Measurements from ENCODE around the gene RWDD1. TPM values are rescaled to one million over a fixed set of nuclear protein-coding genes. Genes with fewer than 3 reads are reported as not detected.

Gene RWDD1
- total and polyA plus RNA-seq, 2 donors (not counting 1 experiment from before 2014, with no cell fraction given), result 18.0 to 22.4 TPM

DNA sequence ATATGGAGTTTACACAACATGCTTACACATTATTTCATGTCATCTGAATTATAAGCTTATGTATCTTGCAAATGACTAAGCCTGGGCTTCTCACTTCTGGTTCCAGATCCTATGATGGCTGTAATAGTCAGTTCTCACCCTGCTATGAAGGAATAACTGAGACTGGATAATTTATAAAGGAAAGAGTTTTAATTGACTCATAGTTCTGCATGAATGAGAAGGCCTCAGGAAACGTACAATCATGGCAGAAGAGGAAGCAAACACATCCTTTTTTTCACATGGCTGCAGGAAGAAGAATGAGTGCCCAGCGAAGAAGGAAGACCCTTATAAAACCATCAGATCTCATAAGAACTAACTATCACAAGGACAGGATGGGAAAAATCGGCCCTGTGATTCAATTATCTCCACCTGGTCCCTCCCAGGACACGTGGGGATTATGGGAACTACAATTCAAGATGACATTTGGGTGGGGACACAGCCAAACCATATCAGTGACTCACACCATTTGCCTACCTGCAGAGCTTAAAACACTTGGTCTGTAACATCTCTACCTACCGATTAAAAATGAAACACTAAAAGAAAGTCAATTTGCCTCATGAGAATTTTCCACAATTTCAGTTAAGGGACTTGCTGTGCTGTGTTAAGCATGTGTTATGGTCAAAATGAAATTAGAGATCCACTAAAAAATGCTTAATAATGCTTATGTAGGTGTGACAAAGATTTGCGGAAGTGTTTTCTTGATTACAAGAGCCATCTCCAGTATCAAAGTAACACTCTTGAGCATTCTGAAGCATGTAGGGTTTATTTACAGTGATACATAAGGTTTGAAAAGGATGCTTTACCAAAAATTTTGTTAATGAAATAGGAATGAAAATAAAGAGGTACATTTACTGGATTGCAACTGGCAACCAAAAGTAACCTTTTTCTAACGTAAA lies 2.2 kb upstream of the RWDD1 start:
- ChIA-PET CTCF (interaction anchor here (1.7 kb wide), 1 partner anchor 281 kb away, joined by 5 read pairs; no protein-coding TSS in a partner anchor), POLR2A (no interaction called here)
- no peaks in the 10 kb centered on the region for H4K20me1 ChIP-seq (ENCODE audit: control insufficient read depth, insufficient read depth, low read length, poor library complexity, severe bottlenecking)
- H3K27ac ChIP-seq (ENCODE audit: low read length in 2 of 2), result no peak overlapping the region
- no peak for ATAC-seq (ENCODE audit: low read depth)
- peak overlapping the region; percentile 0 for H3K27ac Mint-ChIP-seq
- H3K79me2 ChIP-seq (ENCODE audit: control insufficient read depth, insufficient read depth, low read length), result peaks cover 27% of the 10 kb centered on the region
- no peaks in the 10 kb centered on the region for H3K9me3 Mint-ChIP-seq (ENCODE audit: insufficient read depth)
- peaks cover 41% of the 10 kb centered on the region for H3K4me1 Mint-ChIP-seq
- H3K4me1 ChIP-seq (ENCODE audit: control insufficient read depth in 2 of 2, insufficient read depth in 2 of 2, low read length in 2 of 2), result peaks cover 29 to 30% of the 10 kb centered on the region in 2 donors
- no peak overlapping the region for H2AFZ ChIP-seq (ENCODE audit: insufficient read depth, low read depth, low read length, poor library complexity, severe bottlenecking)
- peaks cover 0 to 14% (median 7%) of the 10 kb centered on the region in 4 experiments for H3K27me3 ChIP-seq (replicated peaks in 1 of 4; ENCODE audit: control extremely low read depth in 1 of 4, control insufficient read depth in 3 of 4, insufficient read depth in 4 of 4, low read length in 3 of 4)
- no peak overlapping the region for H3K4me3 Mint-ChIP-seq
- no peak overlapping the region for H3K4me2 ChIP-seq (replicated peaks; ENCODE audit: low read depth, low read length, poor library complexity, severe bottlenecking)
- intact Hi-C loops (cut with micrococcal nuclease), result loop anchor here (10.0 kb wide), 1 partner anchor 554 kb away; no protein-coding TSS in a partner anchor
- no peaks in the 10 kb centered on the region for H3K9me3 ChIP-seq (ENCODE audit: control extremely low read depth in 1 of 3, control insufficient read depth in 2 of 3, insufficient read depth in 1 of 3, low read length in 2 of 3)
- TF ChIP-seq, protein P1, sequence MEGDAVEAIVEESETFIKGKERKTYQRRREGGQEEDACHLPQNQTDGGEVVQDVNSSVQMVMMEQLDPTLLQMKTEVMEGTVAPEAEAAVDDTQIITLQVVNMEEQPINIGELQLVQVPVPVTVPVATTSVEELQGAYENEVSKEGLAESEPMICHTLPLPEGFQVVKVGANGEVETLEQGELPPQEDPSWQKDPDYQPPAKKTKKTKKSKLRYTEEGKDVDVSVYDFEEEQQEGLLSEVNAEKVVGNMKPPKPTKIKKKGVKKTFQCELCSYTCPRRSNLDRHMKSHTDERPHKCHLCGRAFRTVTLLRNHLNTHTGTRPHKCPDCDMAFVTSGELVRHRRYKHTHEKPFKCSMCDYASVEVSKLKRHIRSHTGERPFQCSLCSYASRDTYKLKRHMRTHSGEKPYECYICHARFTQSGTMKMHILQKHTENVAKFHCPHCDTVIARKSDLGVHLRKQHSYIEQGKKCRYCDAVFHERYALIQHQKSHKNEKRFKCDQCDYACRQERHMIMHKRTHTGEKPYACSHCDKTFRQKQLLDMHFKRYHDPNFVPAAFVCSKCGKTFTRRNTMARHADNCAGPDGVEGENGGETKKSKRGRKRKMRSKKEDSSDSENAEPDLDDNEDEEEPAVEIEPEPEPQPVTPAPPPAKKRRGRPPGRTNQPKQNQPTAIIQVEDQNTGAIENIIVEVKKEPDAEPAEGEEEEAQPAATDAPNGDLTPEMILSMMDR (IDR thresholded peaks at IDR 0.05), result no peak
- TF ChIP-seq EZH2 (IDR thresholded peaks at IDR 0.05; ENCODE audit: borderline replicate concordance, insufficient read depth, low read depth, low read length, poor library complexity, severe bottlenecking), result no peak
- H3K9ac ChIP-seq (ENCODE audit: low read length), result no peak overlapping the region
- H3K4me3 ChIP-seq (ENCODE audit: control extremely low read depth in 1 of 5, extremely low read depth in 1 of 5, insufficient read depth in 1 of 5, low read depth in 2 of 5, low read length in 4 of 5), result no peak overlapping the region
- no peaks in the 10 kb centered on the region for H3K36me3 ChIP-seq (replicated peaks in 1 of 2; ENCODE audit: control extremely low read depth in 1 of 2, control insufficient read depth in 1 of 2, extremely low read depth in 1 of 2, insufficient read depth in 2 of 2, low read length in 1 of 2)
- H3K27me3 Mint-ChIP-seq, result peaks cover 7% of the 10 kb centered on the region
- DNase-seq, result no peak
- WGBS (ENCODE audit: insufficient coverage), result 0% methylated on average over 2 of the region's 7 CpGs

DNA sequence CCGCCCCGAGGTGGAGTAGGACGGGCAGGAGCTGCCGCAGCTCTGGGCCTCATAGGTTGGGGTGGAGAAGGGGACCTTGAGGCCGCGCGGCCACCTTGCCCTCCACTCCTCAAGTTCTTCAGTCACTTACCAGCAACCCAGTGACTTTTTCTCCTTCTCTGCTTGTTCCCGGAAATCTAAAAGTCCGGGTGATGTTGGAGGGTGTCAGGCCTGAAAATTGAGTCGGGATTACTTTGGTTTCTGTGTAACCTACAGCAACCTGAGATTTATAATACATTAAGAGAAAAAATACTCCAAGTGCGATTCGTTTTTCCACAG lies 338 bp downstream of the RWDD1 start:
- no peaks in the 10 kb centered on the region for H3K27me3 Mint-ChIP-seq
- DNase-seq (no peak), ATAC-seq (ENCODE audit: low read depth) (no peak)
- no peaks in the 10 kb centered on the region for H3K9me3 ChIP-seq (ENCODE audit: control extremely low read depth in 1 of 3, control insufficient read depth in 2 of 3, insufficient read depth in 1 of 3, low read length in 2 of 3)
- H3K9ac ChIP-seq (ENCODE audit: low read length), result peak overlapping the region; percentile 98
- H2AFZ ChIP-seq (ENCODE audit: insufficient read depth, low read depth, low read length, poor library complexity, severe bottlenecking), result peak overlapping the region; percentile 94
- WGBS (ENCODE audit: insufficient coverage), result no CpG with 5 or more reads among the region's 12 CpGs
- peaks cover 24% of the 10 kb centered on the region in 2 donors for H3K4me1 ChIP-seq (ENCODE audit: control insufficient read depth in 2 of 2, insufficient read depth in 2 of 2, low read length in 2 of 2)
- CTCF ChIA-PET, result interaction anchor here (0.7 to 4.6 kb wide), 14 partner anchors 9 to 353 kb away, joined by 3 to 34 read pairs (median 4); partner anchors contain the start of gene TSPYL1
- H3K79me2 ChIP-seq (ENCODE audit: control insufficient read depth, insufficient read depth, low read length), result peaks cover 48% of the 10 kb centered on the region
- H3K4me3 ChIP-seq (ENCODE audit: control extremely low read depth in 1 of 5, extremely low read depth in 1 of 5, insufficient read depth in 1 of 5, low read depth in 2 of 5, low read length in 4 of 5), result peak overlapping the region; percentile 81 to 93 (median 83)
- POLR2A ChIA-PET, result interaction anchor here (1.4 to 2.8 kb wide), 4 partner anchors 289 to 471 kb away, joined by 4 to 17 read pairs (median 8); partner anchors contain the start of genes NT5DC1, TSPYL1 and TSPYL4
- no peaks in the 10 kb centered on the region for H4K20me1 ChIP-seq (ENCODE audit: control insufficient read depth, insufficient read depth, low read length, poor library complexity, severe bottlenecking)
- H3K4me1 Mint-ChIP-seq, result peaks cover 40% of the 10 kb centered on the region
- peak overlapping the region; percentile 97 for H3K27ac Mint-ChIP-seq
- peak overlapping the region; percentile 97 for H3K4me3 Mint-ChIP-seq
- intact Hi-C loops (cut with micrococcal nuclease), result loop anchor here (1.0 kb wide), 7 partner anchors 45 to 470 kb away; partner anchors contain the start of genes KPNA5, RSPH4A, TSPYL1 and TSPYL4
- H3K27ac ChIP-seq (ENCODE audit: low read length in 2 of 2), result peak overlapping the region; percentile 83 to 96
- H3K4me2 ChIP-seq (replicated peaks; ENCODE audit: low read depth, low read length, poor library complexity, severe bottlenecking), result peak overlapping the region; percentile 89
- H3K36me3 ChIP-seq (replicated peaks in 1 of 2; ENCODE audit: control extremely low read depth in 1 of 2, control insufficient read depth in 1 of 2, extremely low read depth in 1 of 2, insufficient read depth in 2 of 2, low read length in 1 of 2), result peaks cover 2 to 10% of the 10 kb centered on the region in 2 experiments
- no peaks in the 10 kb centered on the region for H3K27me3 ChIP-seq (replicated peaks in 1 of 4; ENCODE audit: control extremely low read depth in 1 of 4, control insufficient read depth in 3 of 4, insufficient read depth in 4 of 4, low read length in 3 of 4)
- TF ChIP-seq, protein P1 (IDR thresholded peaks at IDR 0.05), result no peak
- no peak for TF ChIP-seq EZH2 (IDR thresholded peaks at IDR 0.05; ENCODE audit: borderline replicate concordance, insufficient read depth, low read depth, low read length, poor library complexity, severe bottlenecking)
- no peaks in the 10 kb centered on the region for H3K9me3 Mint-ChIP-seq (ENCODE audit: insufficient read depth)
